ENCODE data around the gene REEP5.
"Not testable (repeated sequence)": the region's sequence is repeated elsewhere in the genome, so short reads cannot be mapped to it uniquely, and the experiment has no call there.

The REEP5 gene

DNA sequence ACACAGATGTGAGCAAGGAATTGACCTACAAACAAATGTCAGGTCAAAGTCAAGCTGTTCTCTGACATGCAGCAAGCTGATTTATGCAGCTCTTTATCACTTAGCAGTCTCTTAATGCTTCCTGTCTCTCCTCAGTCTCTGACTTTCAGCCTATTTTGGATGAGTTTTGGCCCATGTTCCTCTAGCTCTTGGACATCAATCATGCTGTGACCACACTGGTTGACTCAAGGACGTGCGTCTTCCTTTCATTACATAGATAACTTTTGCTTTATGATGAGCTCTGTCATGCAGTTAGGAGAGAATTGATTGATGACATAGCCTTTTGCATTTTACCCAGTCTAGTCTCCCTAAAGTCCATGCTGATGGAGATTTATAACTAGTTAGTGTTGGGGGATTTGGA, 9.4 kb upstream of the REEP5 start:
- DNase-seq = no peak

DNA sequence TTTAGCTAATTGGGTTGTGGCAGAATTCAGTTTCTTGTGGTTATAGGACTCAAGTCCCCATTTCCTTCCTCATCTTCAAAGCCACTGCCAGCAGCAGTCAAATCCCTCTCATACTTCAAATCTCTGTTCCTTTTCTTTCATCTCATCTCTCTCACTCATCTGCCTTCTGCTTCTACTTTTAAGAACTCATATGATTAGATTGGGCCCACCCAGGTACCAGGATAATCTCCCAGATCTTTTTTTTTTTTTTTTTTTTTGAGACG, 8.0 kb upstream of the REEP5 start:
- no peak for DNase-seq

DNA sequence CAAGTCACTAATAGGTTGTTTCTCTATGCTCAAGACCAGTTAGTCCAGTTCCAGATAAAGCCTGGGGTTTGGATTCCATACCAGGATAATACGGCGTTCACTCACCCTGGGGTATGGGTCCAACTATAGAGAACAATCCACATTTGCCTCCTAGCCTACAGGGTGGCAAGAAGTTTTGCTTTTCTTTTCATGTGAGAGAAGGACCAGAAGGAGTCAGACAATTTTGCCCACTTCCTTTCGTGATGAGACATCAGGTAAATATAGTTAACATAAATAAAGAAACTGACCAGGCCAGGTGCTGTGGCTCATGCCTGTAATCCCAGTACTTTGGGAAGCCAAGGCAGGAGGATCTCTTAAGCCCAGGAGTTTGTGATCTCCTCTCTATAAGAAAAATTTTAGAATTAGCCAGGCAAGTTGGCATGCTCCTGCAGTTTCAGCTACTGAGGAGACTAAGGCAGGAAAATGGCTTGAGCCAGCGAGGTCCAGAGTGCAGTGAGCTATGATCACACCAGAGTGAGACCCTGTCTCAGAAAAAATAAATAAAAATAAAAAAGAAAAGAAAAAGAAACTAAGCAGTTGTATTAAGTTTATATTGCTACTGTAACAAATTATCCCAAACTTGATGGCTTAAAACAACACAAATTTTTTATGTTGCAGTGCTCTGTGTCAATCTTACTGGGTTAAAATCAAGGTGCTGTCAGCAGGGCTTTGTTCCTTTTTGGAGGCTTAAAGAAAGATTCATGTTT, 7.5 kb upstream of the REEP5 start:
- no peak for DNase-seq

DNA sequence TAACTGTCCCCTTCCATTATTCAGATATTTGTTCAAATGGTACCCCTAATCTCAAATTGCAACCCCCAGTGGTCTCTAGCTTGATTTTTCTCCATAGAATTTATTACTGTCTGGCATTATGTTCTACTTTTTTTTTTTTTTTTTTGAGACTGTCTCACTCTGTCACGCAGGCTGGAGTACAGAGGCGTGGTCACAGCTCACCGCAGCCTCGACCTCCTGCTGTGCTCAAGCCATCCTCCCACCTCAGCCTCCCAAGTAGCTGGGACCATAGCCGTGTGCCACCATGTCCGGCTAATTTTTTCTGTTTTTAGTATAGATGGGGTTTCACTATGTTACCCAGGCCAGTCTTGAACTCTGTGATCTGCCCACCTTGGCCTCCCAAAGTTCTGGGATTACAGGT, 2.0 kb upstream of the REEP5 start:
- DNase-seq = no peak

DNA sequence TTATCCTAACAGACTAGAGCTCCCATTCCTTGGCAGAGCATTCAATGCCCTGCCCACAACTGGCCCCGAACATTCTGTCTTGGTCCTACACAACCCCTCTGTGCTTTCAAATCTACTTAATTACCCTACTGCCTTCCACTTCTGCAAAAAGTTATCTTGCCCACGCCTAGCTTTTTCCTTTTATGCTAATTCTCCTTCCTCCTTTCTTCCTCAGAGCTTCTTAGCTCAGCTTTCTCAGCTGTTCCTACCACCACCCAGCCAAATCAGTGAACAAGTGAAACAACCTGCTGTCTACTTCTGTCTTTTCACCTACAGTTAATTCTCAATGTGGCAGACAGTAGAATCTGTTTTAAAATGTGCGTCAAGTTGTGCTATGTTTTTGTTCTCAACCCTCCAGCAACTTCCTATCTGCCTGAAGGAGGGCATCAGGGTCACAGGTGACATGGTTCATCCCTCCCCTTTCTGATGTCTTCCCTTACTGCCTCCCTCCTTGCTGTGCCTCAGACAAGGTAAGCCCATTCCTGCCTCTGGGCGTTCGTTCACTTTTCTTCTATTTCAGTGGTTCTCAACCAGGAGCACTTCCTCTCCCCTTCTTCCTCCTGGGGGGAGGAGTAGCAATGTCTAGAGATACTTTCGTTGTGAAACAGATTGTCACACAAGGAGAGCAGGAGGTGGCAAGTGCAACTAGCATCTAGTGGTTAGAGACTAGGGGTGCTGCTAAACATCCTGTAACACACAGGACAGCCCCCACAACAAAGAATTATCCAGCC, 1.3 kb upstream of the REEP5 start:
- DNase-seq = no peak

DNA sequence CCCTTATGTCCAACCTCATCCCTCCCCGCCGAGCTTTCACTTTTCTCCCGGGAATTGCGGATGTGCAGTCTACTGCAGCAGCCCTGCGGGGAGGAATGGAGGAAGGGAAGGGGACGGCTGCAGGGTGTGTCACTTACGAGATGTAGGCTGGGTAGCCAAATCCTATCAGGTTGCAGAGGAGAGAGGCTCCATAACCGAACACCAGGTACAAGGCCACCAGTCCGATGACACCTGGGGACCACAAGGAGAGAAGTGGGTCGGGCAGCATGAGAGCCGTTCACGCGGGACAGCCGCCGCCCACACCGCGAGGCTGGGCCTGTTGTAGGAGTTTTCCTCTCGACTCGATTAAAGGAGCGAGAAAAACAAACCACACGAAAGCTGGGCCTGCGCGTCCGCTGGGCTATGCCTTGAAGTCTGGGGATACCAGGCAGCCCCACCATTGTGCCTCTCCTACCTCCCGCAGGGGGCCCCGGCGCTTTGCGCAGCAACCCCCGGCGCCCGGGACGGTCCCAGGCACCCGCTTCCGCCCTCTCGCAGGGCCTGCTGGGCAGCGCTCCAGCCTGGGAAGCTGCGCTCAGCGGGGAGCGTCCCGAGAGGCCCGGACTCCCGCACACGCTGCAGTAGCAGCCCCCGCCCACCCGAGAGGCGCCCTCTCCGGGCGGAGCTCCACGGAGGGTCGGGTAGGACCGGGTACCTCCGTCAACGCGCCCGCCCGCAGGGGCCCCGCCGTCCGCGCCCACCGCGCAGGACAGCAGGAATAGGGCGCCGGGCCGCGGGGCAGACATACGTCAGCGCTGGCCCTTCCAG, 798 bp downstream of the REEP5 start:
- DNase-seq = peak; percentile 89

DNA sequence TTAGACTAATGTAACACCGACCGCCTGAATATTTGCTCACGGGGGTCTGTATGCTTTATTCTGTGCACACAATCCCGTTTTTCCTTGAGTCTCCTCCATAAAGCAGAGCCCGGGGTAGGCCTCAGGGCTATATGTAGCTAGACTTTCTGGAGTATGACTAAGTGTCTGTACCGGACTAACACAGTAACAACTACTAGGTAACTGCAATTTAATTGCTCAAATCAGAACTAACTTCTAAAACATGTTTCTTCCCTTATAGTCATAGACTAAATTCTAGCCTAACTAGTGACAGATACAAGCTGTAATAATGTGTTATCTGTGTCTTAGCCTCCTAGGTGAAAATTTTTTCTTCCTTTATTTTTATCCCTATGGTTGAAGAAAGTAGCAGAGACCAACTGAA, 2.1 kb downstream of the REEP5 start:
- DNase-seq = no peak

DNA sequence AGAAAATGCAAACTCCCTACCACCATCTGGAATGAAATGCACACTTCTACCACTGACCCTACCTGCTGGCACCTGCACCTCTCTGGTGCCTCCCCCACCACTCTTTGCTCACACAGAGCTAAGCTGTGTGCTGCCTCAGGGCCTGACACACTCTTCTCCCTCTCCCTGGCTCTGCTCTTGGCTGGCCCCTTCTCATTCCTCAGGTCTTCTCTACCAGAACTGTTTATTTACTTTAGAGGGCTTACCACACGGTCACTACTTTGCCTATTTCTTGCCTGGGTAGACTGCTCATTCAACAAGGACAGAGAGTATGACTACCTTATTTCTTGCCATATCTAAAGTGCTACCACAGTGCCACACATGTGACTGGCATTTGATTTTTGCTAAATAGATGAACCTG, 3.3 kb downstream of the REEP5 start:
- no peak for DNase-seq

DNA sequence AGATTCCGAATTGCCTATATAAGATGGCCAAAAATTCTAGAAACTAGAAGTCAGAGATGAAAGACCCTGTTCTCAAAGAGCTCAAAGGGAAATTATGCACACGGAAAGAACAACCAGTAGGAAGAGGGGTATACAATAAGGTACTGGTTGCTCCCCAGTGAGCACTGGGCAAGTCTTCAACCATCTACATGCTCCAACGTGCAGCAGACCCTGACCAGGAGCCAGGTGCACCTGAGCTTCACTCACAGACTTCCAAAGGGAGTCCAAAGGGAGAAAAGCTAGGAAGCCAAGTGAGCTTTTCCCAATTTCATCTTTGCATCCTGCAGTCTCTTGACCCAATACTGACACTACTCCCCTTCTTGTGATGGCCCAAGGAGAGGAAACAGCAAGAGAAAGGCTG, 3.9 kb downstream of the REEP5 start:
- no peak for DNase-seq

DNA sequence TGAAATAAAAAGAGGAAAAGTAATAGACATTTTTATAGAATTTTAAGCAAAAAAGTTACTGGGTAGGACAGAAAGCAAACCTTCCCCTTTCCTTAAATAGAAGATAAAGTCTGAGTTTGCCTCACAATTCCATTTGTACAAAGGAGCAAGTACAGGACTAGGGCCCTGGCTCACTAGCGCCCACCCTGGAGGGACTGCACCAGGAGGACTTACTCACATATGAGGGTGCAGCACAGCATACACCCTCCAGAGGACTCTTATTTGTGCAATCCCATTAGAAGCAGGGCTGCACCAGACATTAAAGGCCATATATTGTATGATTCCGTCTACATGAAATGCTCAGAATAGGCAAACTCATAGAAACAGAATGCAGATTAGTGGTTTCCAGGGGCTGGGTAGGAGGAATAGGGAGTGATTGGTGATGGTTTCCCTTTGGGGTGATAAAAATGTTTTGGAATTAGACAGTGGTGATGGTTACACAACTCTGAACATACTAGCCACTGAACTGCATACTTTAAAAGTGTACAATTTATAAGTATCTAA, 4.5 kb downstream of the REEP5 start:
- DNase-seq = no peak

DNA sequence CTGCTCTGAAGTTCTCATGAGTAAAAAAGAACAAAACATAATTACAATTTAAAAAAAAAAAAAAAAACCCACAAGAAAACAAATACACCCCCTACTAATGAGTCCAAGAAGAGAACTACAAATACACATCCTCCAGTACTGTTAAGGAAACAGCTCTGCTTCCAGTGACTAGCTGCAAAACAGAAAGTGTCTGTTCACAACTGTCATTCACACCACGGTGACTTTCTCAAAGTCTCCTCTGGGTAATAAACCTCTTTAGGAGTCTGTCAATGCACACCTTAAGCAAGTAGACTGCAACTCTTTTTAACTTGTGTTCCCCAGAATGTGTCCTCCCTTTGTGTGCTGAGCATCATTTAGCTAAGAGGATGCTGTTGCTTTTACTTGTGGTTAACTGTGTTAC, 6.2 kb downstream of the REEP5 start:
- DNase-seq = no peak

DNA sequence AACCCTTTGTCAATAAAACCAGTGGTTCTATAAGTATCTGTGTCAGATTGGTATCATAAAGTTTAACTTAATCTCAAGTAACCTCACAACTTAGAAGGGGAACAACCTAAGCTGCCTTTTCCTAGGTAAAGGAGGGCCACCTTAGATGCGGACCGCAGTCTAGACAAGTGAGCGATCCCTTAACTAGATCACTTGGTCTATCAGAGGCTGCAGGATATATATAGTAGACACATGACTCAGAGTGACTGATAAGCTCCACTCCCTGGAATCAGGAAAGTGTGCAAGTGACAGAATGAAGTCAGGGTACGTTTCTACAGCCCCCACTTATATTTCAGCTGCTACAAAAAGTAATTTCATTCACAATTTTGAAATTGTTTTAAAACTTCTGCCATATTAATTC, 7.4 kb downstream of the REEP5 start:
- no peak for DNase-seq

DNA sequence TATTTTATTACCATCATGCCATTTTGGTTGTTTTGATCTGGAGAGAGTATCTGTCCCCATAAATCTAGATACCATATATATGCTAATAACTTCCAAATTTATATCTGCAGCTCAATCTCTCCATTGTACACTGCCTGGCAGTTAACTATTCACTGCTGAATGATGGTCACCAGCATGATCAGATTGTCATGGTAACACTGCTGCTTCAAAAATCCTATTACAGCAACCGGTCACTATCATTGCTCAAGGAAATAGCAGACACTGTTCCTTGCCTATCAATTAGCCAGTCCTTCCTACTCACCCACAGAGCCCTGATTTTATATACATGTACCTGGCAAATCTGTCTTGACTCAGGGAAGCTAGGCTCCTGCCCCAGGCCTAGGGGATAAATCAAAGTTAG, 11.5 kb downstream of the REEP5 start:
- DNase-seq = no peak

DNA sequence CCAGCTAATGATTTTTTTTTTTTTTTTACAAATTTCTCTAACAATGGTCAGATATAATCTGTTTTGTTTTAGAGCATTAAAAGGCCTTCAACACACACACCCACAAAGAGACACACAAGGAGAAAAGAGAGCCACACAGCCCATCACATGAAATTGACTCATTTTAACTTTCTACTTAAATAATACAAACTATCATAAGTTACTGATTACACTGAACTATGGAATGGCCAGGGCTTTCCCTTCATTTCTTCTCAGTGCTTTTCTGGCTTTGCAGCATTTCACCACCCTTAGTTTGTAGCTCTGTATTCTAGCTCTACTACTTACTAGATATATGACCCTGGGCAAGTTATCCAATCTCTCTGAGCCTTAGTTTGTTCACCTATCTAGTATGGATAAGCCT, 13.2 kb downstream of the REEP5 start:
- DNase-seq = no peak

DNA sequence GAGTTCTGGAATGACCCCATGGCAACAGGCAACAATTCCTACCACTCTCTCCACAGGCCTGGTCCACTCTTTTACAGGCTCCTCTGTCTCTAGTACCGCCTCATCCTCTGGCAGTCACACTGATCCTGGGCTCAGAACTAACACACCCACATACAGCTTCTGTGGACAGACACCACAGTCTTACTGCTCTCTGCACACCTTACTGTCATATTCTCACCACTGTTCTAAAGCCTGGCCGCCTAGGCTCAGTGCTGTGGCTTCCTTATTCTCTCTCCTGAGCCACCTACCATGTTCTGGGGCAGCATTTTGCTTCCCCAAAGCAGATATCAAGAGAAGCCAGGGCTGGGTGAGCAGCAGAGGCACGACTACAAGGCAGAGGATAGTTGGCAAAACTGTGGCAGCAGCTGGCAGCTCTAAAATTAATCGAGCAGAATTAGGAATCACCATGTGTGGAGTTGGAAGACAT, 14.8 kb downstream of the REEP5 start:
- DNase-seq = no peak

DNA sequence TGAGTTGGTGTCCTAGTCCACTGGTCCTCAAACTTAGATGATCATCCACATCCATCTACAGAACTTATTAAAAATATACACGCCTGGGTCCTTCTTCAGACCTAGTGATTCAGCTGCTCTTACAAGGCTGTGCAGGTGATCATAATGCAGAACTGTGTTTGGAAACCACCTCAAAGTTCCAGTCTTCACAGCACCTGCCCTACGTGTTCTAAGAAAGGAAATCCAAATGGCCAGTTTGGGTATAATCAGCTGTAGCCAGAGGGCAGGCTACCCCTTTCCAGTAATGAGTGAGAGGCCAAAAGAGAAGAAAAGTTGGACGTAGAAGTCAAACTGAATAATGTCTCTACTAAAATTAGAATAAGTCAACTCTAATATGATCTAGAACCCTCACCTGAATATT, 15.4 kb downstream of the REEP5 start:
- no peak for DNase-seq

DNA sequence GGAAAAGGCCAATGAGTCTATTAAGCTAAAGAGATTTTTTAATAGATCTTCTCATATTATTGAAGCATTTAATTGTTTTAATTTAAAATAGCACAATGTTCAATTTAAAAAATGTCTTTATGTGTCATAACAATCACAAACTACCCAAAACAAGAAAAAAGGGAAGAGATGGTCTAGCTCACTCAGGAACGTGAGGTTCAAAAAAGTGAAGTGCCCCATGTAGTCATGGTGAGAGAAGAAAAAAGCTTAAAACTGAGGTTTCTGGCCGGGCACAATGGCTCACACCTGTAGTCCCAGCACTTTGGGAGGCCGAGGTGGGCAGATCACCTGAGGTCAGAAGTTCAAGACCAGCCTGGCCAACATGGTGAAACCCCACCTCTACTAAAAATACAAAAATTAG, 17.0 kb downstream of the REEP5 start:
- not testable (repeated sequence) for DNase-seq

DNA sequence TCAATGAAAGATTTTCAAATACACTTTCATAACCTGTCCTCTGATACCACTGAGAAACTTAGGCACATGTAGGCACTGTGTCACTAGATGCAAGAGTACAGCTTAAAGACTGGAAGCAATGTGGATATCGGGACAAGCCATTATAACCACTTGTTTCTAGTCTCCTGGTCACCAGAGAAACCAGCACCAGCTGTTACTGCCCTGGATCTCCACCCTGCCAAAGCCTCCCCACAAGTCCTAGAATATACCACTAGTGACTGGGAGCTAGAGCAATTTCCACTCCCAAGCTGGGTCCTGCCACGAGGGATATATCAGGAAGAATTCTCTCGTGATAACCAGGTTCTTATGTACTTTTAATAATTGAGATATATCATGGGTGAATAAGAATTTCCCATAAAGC, 19.5 kb downstream of the REEP5 start:
- no peak for DNase-seq

DNA sequence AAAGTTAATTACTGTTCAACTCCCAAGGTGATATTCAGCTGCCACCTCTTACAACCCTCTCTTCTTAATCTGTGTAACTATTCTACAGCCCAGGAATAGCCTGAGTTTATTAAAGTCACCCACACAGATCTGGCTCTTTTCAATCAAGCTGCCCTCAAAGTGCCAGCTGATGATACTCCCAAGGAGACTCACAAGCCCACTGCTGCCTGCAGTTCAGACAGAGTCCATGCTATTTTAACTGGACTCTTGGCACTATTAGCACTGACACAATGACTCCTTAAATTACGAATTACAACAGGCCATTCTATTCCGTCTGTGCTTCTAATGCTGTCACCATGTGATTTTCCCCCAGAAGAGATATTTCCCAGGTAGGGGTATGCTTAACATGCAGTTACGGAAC, 26.3 kb downstream of the REEP5 start:
- no peak for DNase-seq

DNA sequence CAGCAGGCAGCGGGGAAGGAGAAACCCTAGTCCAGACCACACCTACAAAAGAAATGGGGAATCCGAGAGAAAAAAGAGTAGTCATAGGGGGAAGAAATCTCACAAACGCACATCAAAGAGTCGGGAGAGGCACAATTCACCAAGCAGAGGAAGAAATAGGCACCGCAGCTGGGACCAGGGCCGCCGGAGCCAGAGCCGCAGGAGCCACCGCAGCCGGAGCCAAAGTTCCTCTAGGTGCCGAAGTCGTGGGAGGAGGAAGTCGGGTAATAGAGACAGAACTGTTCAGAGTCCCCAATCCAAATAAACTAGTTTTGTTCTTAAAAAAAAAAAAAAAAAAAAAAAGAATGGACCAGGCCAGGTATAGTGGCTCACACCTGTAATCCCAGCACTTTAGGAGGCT, 29.3 kb downstream of the REEP5 start:
- DNase-seq = no peak

DNA sequence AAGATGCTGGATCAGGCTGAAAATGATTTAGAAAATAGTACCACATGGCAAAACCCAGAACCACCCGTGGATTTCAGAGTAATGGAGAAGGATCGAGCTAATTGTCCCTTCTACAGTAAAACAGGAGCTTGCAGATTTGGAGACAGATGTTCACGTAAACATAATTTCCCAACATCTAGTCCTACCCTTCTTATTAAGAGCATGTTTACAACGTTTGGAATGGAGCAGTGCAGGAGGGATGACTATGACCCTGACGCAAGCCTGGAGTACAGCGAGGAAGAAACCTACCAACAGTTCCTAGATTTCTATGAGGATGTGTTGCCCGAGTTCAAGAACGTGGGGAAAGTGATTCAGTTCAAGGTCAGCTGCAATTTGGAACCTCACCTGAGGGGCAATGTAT, 30.0 kb downstream of the REEP5 start:
- not testable (repeated sequence) for DNase-seq

DNA sequence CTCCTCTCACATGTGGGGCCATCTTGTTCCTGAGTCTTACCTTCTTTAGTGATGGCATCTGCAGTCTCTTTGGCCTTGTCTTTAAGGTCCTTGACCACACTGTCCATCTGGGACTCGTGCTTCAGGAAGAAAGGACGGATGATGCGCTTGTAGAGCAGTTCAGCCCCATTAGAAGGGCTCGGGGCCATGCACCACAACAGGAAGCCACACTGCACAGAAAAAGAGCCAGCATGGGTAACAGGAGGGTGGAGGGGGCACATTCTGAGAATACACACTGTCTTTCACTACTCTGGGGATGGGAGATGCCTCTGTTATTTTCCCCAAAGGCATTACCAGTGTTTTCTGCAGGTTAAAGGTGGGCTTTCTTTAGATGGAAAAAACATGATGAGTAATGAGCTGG, 35.1 kb downstream of the REEP5 start:
- DNase-seq = no peak

DNA sequence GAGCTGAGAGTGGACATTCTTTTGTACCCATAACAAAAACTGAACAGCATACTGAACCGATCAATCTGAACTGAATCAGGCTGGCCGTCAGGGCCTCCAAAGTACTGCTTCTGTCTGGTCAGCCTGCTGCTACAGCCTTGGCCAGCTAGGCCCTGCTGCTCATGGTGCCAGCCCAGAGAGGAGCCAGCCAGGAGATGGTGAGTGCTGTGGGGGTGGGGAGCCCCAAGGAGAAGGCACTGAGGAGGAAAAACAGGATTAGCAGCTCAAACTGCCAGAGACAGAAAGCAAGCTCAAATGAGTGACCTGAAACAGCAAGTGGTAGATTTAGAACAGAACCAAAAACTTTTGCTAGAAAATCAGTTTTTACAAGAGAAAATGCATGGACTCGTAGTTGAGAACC, 37.0 kb downstream of the REEP5 start:
- DNase-seq = no peak

DNA sequence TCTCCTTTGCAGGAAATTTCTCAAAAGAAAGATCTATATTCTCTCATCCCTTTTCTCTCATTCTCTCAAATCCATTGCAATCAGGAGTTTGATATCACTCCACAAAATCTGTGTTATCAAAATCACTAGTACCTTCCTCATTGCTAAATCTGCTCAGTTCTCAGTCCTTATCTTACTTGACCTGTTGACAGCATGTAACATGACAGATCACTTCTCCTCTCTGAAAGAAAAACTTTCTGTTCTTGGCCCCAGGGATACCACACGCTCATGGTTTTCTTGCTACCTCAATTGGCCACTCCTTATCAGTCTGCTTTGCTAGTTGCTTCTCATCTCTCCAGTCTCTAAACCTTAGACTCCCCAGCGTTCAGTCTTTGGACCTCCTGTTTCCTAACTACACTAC, 38.8 kb downstream of the REEP5 start:
- DNase-seq = no peak
